Calu3 (cell line): ENCODE data around the gene VPS13C. TPM values are rescaled to one million over a fixed set of nuclear protein-coding genes. Genes with fewer than 3 reads are reported as not detected.

ENCODE experiments used
- BruUV-seq: library from RNA; stranded (reverse); fragments of 400-500 nt; replicated peaks from 2 replicates; lab custom pipeline; 2021; lab: Mats Ljungman, UMichigan
- CTCF ChIA-PET: fragments of 300-600 bp; sonication (Branson Sonifier 250); formaldehyde crosslinking; loops from one replicate; lab custom pipeline; 2022; ENCODE audit warnings: antibody characterized with exemption; lab: Charles Lee
- DNase-seq: peaks from one replicate; pipeline ENCODE4 v3.0.0; 2022
- H3K27ac Mint-ChIP-seq: one replicate; pipeline ENCODE4 v1.8.0; 2022; ENCODE audit warnings: mixed read lengths; ENCODE audit not compliant: unreplicated experiment
- H3K27me3 Mint-ChIP-seq: one replicate; pipeline ENCODE4 v1.8.0; 2022; ENCODE audit warnings: mixed read lengths; ENCODE audit not compliant: unreplicated experiment
- H3K36me3 Mint-ChIP-seq: one replicate; pipeline ENCODE4 v1.8.0; 2022; ENCODE audit warnings: mild to moderate bottlenecking, moderate library complexity, mixed read lengths; ENCODE audit not compliant: insufficient read depth, unreplicated experiment
- H3K4me1 Mint-ChIP-seq: one replicate; pipeline ENCODE4 v1.8.0; 2022; ENCODE audit warnings: mild to moderate bottlenecking, low read depth, mixed read lengths; ENCODE audit not compliant: unreplicated experiment
- H3K4me3 Mint-ChIP-seq: one replicate; pipeline ENCODE4 v1.8.0; 2022; ENCODE audit warnings: mild to moderate bottlenecking, low read depth, moderate library complexity, mixed read lengths; ENCODE audit not compliant: unreplicated experiment
- H3K9me3 Mint-ChIP-seq: one replicate; pipeline ENCODE4 v1.8.0; 2022; ENCODE audit warnings: low read depth, mixed read lengths; ENCODE audit not compliant: unreplicated experiment
- CTCF ChIP-seq: fragments of 200-600 bp; IDR thresholded peaks from one replicate; pipeline ENCODE4 v1.8.0; 2022; ENCODE audit warnings: antibody characterized with exemption; ENCODE audit not compliant: unreplicated experiment
- intact Hi-C: fragments of 100-400 bp; cut with micrococcal nuclease; formaldehyde crosslinking; loops from one replicate; pipeline ENCODE4 v1.10.0; 2022; ENCODE audit not compliant: unreplicated experiment
- total RNA-seq: library from RNA; stranded (reverse); gene quantifications from 2 replicates; pipeline ENCODE4 v1.2.3, GENCODE V29; 2022

Gene VPS13C
- total RNA-seq, 1 experiment from 2014 or later = 99.9 TPM

GRCh38 chr15:61994216-61994615, 66.0 kb downstream of the VPS13C start:
- Mint-ChIP-seq H3K9me3 (no peaks in the 10 kb centered on the region), H3K4me3 (no peak overlapping the region), H3K36me3 (peaks cover 10% of the 10 kb centered on the region), H3K27ac (no peak overlapping the region), H3K27me3 (no peaks in the 10 kb centered on the region), H3K4me1 (no peaks in the 10 kb centered on the region)
- no TSS peak for BruUV-seq
- DNase-seq = no peak
- intact Hi-C loops = no loop called here
- CTCF ChIA-PET = interaction anchor here (0.7 kb wide), 1 partner anchor 18 kb away, joined by 5 read pairs; no protein-coding TSS in a partner anchor
- no peak for TF ChIP-seq CTCF

GRCh38 chr15:61992518-61992917, 67.7 kb downstream of the VPS13C start:
- CTCF ChIA-PET = no interaction called here
- TF ChIP-seq CTCF = no peak
- DNase-seq = no peak
- intact Hi-C loops = no loop called here
- no peaks in the 10 kb centered on the region for H3K27me3 Mint-ChIP-seq
- no peaks in the 10 kb centered on the region for H3K4me1 Mint-ChIP-seq
- no TSS peak for BruUV-seq
- H3K4me3 Mint-ChIP-seq = no peak overlapping the region
- no peak overlapping the region for H3K27ac Mint-ChIP-seq
- no peaks in the 10 kb centered on the region for H3K9me3 Mint-ChIP-seq
- H3K36me3 Mint-ChIP-seq = peaks cover 16% of the 10 kb centered on the region

GRCh38 chr15:61989667-61990066, 70.6 kb downstream of the VPS13C start:
- H3K4me1 Mint-ChIP-seq = no peaks in the 10 kb centered on the region
- DNase-seq = no peak
- TF ChIP-seq CTCF = no peak
- BruUV-seq = no TSS peak
- H3K27ac Mint-ChIP-seq = no peak overlapping the region
- H3K9me3 Mint-ChIP-seq = no peaks in the 10 kb centered on the region
- H3K4me3 Mint-ChIP-seq = no peak overlapping the region
- peaks cover 21% of the 10 kb centered on the region for H3K36me3 Mint-ChIP-seq
- CTCF ChIA-PET = no interaction called here
- intact Hi-C loops = no loop called here
- H3K27me3 Mint-ChIP-seq = no peaks in the 10 kb centered on the region

GRCh38 chr15:61987824-61988223, 72.4 kb downstream of the VPS13C start:
- DNase-seq = no peak
- TF ChIP-seq CTCF = no peak
- H3K27me3 Mint-ChIP-seq = no peaks in the 10 kb centered on the region
- intact Hi-C loops = no loop called here
- H3K36me3 Mint-ChIP-seq = peaks cover 22% of the 10 kb centered on the region
- no TSS peak for BruUV-seq
- H3K27ac Mint-ChIP-seq = no peak overlapping the region
- H3K9me3 Mint-ChIP-seq = no peaks in the 10 kb centered on the region
- CTCF ChIA-PET = no interaction called here
- H3K4me1 Mint-ChIP-seq = no peaks in the 10 kb centered on the region
- no peak overlapping the region for H3K4me3 Mint-ChIP-seq
